NK-92 treated with Interleukin-12 subunit alpha and Interleukin-12 subunit beta, amount 100 ng/mL, for 24 hours (cell line): ENCODE data around the gene FGFBP3.

Experiments
- DNase-seq: peaks from one replicate; lab custom pipeline; 2025; lab: John Stamatoyannopoulos, UW

FGFBP3 gene

GRCh38 chr10:91909117-91909677 is at the start of gene FGFBP3:
Gene FGFBP3, minus strand, starts transcription at chr10:91909486. Its CDS starts 517 bp downstream, at chr10:91908969.
- DNase-seq = no peak

GRCh38 chr10:91957091-91957490 is 47.8 kb upstream of the FGFBP3 start:
- DNase-seq = no peak

GRCh38 chr10:91955114-91955513 is 45.8 kb upstream of the FGFBP3 start:
- DNase-seq = no peak

GRCh38 chr10:91953600-91954160 is 44.4 kb upstream of the FGFBP3 start:
- DNase-seq = no peak

GRCh38 chr10:91944880-91945630 is 35.8 kb upstream of the FGFBP3 start:
- no peak for DNase-seq

- DNase-seq = no peak
Observed at GRCh38 chr10:91941426-91941825, 32.1 kb upstream of the FGFBP3 start.

GRCh38 chr10:91939653-91940052 is 30.4 kb upstream of the FGFBP3 start:
- DNase-seq = no peak

GRCh38 chr10:91935886-91936285 is 26.6 kb upstream of the FGFBP3 start:
- no peak for DNase-seq

- DNase-seq = no peak
Observed at GRCh38 chr10:91932737-91933136, 23.5 kb upstream of the FGFBP3 start.

GRCh38 chr10:91931526-91932190 is 22.4 kb upstream of the FGFBP3 start:
- no peak for DNase-seq

- DNase-seq = no peak
Observed at GRCh38 chr10:91930939-91931338, 21.7 kb upstream of the FGFBP3 start.

- no peak for DNase-seq
Observed at GRCh38 chr10:91925022-91925320, 15.7 kb upstream of the FGFBP3 start.

- no peak for DNase-seq
Observed at GRCh38 chr10:91924212-91925021, 15.1 kb upstream of the FGFBP3 start.

GRCh38 chr10:91923371-91924211 is 14.3 kb upstream of the FGFBP3 start, which contains the start of gene BTAF1:
Gene BTAF1, plus strand, starts transcription at chr10:91923770. Its CDS starts 307 bp downstream, at chr10:91924077.
- DNase-seq = peak; percentile 80

- no peak for DNase-seq
Observed at GRCh38 chr10:91919651-91920050, 10.4 kb upstream of the FGFBP3 start.

- no peak for DNase-seq
Observed at GRCh38 chr10:91910467-91910866, 1.2 kb upstream of the FGFBP3 start.

GRCh38 chr10:91908337-91909116 is 759 bp downstream of the FGFBP3 start:
- peak; percentile 75 for DNase-seq

GRCh38 chr10:91907914-91908336 is 1.4 kb downstream of the FGFBP3 start:
- no peak for DNase-seq

GRCh38 chr10:91907033-91907594 is 2.2 kb downstream of the FGFBP3 start:
- no peak for DNase-seq
